HK-2 (cell line): ENCODE results near the gene SETX.
"Not testable (repeated sequence)": the region's sequence is repeated elsewhere in the genome, so short reads cannot be mapped to it uniquely, and the experiment has no call there.

Source experiments
- DNase-seq: peaks from one replicate; pipeline ENCODE4 v3.0.0-alpha.2; 2018; ENCODE audit not compliant: unreplicated experiment

Gene SETX, protein sequence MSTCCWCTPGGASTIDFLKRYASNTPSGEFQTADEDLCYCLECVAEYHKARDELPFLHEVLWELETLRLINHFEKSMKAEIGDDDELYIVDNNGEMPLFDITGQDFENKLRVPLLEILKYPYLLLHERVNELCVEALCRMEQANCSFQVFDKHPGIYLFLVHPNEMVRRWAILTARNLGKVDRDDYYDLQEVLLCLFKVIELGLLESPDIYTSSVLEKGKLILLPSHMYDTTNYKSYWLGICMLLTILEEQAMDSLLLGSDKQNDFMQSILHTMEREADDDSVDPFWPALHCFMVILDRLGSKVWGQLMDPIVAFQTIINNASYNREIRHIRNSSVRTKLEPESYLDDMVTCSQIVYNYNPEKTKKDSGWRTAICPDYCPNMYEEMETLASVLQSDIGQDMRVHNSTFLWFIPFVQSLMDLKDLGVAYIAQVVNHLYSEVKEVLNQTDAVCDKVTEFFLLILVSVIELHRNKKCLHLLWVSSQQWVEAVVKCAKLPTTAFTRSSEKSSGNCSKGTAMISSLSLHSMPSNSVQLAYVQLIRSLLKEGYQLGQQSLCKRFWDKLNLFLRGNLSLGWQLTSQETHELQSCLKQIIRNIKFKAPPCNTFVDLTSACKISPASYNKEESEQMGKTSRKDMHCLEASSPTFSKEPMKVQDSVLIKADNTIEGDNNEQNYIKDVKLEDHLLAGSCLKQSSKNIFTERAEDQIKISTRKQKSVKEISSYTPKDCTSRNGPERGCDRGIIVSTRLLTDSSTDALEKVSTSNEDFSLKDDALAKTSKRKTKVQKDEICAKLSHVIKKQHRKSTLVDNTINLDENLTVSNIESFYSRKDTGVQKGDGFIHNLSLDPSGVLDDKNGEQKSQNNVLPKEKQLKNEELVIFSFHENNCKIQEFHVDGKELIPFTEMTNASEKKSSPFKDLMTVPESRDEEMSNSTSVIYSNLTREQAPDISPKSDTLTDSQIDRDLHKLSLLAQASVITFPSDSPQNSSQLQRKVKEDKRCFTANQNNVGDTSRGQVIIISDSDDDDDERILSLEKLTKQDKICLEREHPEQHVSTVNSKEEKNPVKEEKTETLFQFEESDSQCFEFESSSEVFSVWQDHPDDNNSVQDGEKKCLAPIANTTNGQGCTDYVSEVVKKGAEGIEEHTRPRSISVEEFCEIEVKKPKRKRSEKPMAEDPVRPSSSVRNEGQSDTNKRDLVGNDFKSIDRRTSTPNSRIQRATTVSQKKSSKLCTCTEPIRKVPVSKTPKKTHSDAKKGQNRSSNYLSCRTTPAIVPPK (N-terminal part only)

DNA sequence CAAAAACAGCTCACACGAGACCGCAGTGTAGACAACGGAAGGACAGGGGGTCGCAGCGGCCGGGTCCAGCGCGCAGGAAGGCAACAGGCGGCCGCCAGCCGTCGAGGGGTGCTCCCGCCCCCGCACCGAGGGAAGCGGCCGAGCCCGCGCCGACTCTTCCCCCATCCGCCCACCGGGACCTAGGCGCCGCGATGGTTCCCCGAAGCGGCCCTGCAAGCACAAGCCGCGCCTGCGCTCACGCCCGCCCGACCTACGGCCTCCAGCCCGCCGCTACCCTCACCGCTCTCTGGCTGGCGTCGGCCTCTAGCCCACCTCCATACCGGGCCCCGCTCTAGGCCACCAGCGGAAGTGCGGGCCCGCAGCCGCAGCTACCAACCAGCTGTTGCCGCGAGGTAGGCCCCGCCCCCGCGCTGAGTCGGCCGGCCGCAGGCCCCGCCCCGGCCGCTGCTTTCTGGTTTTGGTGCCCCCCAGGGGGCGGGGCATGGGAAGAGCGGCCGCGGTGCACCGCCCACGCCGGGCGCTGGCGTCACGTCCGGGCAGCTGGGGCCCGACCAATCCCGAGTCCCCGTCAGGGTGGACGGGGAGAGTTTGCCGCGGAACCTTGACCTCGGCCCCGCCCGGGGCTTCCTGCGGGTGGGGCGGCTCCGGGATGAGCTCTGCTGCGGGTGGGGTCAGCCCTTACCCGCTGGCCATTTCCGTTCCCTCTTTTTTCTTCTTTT is at the start of gene SETX:
Gene SETX, minus strand, starts transcription at position 350 of the 719 bp plus-strand sequence. CDS start 5,558 bp downstream, outside the sequence.
- DNase-seq, result peak; percentile 97

DNA sequence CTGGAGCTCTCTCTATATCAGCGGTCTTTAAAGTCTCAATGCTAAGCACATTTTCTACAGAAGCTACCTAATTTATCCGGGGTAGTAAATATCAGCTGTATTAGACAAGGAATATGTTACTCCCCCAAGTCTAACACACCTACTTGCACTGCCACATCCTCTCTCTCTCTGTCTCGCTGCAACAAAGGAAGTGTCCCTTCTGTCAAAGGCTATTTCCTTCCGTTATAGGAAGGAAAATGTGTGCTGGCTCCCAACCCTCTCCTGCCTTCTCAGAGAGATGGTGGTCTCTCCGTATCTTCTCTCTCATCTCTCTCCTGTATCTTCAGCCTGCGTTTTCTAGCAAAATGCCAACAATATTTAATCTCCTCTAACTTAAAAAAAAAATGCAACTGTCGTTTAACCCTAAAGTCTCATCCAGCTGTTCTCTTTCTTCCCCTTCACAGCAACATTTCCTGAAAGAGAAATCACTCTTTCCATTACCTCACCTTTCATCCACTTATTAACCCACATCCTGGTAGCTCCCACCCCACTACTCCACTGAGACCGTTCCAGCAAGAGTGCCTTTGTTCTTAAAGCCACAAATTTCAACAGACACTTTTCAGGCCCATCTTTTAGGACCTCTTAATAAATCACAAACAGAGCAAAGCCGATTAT is 49.6 kb upstream of the SETX start:
- DNase-seq, result no peak

DNA sequence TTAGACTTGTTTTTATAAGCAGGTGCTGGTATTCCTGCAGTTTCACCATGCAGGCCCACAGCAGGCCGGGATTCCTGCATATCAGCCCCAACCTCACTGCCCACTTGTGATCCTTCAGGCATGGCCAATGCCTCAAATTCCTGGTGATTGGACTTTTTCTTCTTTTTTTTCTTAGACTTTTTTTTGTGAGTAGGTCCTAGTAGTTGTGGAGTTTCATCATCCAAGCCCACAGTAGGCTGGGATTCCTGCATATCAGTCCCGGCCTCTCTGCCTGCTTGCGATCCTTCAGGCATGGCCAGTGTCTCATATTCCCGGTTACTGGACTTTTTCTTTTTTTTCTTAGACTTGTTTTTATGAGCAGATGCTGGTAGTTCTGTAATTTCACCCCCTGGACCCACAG is 47.0 kb upstream of the SETX start:
- DNase-seq, result peak; percentile 32

DNA sequence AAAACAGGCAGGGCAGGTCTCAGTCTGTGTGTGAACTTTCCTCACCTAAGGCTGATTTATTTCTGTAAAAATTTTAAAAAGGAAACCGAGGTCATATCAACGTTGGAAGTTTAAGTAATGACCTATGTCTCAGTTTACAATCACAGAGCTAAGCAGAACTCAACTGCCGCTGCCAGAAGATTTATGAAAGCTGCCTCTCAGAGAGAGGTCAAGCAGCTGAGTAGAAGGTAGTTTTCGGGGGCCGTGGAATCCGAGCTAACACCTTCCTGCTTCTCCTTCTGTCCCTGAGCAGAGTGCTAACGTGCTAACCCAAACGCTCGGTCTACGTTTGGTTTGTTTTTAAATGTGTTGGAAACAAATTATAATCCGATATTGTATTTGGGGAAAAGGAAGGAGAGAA is 40.8 kb upstream of the SETX start:
- no peak for DNase-seq

DNA sequence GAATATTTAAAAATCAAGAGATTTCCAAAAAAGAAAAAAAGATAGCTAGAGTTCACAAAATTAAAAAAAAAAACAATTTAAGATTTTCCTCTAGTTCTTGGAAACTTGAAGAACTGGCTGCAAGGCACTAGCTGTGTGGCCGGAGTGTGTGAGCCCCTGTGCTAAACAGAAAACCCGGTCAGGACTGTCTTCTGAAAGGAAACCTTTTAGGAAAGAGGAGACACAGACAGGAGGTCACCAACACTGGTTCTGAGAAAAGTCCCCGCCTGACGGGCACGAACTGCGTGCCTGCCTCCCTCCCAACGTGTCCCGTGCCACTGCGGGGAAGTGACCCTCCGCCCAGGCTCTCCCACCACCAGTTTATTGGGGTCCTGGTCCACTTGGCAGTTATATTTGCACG is 36.7 kb upstream of the SETX start:
- DNase-seq, result no peak

DNA sequence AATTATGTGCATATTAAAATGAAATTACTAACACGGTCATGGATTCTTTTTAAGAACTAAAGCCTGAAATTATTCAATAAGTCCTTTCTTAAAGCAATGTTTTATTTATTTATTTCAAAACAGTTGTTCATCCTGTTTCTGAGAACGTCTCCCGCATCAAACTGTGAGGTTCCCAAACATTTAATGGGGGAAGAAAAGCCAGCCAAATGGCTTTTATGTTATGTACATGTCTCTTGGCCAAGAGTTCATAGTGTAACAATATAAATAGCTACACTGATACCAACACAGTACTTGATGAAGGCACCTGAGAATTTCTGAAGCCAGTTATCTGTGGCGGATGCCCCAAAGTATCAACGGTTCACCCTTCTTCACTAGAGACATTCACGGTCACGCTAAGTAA is 36.2 kb upstream of the SETX start:
- no peak for DNase-seq

DNA sequence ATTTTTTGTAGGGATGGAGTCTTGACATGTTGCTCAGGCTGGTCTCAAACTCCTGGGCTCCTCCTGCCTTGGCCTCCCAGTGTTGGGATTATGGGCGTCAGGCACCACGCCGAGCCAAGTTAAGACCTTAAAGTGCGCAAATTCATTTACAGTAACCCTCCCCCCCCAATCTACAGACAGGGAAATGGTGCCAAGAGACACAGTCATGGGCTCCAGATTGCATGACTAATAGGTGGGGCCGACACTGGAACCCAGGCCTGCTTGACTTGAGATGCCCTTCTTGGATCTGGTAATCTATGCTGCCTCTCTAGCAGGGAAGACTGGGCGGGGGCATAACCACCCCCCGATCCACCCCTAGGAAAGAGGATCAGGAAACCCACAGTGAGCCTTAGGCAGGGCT is 32.3 kb upstream of the SETX start:
- no peak for DNase-seq

DNA sequence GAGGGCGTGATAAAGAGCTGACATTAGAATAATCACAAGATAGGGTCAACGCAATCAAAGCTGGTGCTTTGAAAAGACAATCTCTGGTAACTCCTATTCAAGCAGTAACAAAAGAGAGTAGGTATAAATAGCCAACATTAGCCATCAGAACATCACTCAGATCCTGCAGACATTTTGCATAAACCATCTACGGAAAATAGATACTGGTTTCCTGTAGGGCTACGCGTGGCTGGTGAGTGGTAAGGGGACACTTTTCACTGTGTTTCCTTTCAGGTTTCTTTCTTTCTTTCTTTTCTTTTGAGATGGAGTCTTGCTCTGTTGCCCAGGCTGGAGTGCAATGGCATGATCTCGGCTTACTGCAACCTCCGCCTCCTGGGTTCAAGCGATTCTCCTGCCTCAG is 29.6 kb upstream of the SETX start:
- no peak for DNase-seq

DNA sequence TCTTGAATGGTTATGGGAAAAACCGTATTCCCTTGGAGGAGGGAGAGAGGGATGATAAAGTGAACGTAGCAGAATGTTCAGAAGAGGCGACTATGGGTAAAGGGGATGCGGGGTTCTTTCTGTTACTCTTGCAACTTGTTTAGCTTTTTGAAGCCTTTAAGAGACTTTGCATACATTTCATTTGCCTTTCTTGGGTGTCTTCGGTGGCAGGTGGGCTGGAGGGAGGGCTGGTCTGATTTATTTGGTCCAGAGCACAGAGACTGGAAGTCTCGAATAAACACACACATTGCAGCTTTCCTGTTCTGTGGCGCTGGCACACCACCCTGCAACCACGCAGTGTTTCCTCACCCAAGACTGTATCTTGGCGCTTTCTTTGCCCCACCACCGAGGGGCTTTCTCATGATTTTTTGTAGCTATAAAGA is 28.7 kb upstream of the SETX start:
- DNase-seq, result no peak

DNA sequence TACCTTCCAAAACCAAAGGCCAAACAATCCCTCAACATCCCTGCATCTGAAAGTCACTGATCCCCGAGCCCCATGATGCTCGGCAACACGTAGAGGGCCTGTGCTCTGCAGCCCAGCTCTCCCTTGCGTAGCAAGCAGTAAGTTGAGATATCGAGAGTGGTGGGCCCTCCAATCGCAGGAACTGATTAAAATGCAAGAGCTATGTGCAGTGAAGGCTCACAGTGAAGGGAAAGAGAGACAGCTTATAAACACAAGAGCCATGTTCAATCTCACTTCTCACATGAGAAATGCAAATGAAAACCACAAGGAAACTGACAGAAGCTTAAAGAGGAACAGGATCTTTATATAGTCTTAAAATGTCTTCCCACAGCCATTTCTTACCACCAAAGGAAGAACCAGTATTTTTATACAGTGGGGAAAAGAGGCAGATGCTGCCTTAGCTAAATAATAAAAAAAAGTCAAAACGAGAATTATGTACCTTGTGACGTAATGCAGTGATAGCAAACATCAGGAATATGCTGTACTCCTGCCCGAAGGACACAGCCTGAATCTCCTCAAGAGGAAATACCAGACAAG is 27.3 kb upstream of the SETX start:
- no peak for DNase-seq

DNA sequence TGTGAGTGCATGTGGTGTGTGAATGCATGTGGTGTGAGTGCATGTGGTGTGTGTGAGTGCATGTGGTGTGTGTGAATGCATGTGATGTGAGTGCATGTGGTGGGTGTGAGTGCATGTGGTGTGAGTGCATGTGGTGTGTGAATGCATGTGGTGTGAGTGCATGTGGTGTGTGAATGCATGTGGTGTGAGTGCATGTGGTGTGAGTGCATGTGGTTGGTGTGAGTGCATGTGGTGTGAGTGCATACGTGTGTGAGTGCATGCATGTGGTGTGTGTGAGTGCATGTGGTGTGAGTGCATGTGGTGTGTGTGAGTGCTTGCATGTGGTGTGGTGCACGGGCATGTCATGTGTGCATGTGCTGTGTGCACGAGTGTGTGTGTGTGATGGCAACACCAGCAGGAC is 23.6 kb upstream of the SETX start:
- not testable (repeated sequence) for DNase-seq

DNA sequence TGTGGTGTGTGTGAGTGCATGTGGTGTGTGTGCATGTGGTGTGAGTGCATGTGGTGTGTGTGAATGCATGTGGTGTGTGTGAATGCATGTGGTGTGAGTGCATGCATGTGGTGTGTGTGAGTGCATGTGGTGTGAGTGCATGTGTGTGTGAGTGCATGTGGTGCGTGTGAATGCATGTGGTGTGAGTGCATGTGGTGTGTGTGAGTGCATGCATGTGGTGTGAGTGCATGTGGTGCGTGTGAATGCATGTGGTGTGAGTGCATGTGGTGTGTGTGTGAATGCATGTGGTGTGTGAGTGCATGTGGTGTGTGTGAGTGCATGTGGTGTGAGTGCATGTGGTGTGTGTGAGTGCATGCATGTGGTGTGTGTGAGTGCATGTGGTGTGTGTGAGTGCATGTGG is 23.0 kb upstream of the SETX start:
- not testable (repeated sequence) for DNase-seq

DNA sequence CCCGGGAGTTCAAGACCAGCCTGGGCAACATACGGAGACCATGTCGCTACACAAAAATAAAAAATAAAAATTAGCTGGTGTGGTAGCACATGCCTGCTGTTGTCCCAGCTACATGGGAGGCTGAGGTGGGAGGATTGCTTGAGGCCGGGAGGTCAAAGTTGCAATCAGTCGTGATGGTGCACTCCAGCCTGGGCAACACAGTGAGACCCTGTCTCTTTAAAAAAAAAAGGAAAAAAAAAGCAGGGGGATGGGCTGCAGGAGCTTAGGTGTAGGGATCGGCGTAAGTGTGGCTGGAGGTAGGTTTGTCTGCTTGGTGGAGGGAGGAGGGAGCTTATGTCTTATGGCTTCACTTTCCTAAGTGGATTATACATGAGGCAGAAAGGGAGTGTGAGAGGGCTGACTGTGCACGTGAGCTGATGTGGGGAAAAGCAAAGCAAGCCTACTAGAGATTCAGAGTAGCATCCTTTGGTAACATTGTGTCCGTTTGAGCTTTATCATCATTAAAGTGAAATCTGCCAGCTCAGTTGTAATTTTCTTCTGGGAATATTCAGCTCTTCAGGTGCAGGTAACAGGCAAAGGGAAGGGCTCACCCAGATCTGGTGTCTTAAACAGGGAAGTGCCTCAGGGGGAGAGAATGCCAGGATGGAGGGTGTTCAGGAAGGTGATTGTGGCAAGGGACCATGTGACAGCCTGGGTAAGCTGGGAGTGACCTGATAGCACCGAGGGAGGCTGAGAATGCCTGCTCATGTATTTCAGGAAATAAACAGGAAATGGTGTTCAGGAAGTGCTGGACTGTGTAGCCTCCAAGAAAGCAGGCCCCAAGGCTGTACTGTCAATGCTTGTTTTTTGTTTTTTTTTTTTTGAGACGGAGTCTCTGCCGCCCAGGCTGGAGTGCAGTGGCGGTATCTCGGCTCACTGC is 17.6 kb upstream of the SETX start:
- peak; percentile 18 for DNase-seq

DNA sequence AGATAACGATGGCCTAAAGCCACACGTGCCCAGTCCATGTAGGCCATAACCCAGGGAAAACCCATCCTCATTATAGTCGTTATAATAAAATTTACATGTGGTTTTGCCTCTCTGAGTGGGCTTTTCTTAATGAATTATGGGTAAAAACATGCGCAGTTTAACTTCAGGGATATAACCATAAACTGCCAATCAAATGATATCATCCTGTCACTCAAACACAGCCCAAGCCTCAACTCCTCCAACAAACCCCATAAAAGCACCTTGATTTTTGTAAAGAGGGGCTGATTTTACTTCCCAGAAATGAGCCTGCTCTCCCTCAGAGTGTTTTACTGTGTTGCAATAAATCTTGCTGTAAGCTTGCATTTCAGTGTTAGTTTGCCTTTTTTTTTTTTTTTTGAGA is 15.8 kb upstream of the SETX start:
- no peak for DNase-seq

DNA sequence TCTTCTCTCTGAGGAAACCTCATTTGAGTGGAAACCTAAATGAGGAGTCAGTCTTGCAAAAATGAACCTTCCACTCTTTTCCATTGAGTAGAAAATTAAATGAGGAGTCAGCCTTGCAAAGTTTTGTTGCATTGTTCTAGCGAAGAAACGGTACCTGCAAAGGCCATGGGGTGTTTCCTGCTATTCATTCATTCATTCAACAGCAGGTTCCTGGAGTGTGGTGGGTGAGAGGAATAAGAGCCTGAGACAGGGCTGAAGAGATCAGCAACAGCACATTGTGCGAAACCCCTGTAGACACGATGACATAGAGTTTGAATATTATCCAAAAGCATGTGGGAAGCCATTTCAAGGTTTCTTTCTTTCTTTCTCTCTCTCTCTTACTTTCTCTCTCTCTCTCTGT is 14.6 kb upstream of the SETX start:
- DNase-seq, result no peak

DNA sequence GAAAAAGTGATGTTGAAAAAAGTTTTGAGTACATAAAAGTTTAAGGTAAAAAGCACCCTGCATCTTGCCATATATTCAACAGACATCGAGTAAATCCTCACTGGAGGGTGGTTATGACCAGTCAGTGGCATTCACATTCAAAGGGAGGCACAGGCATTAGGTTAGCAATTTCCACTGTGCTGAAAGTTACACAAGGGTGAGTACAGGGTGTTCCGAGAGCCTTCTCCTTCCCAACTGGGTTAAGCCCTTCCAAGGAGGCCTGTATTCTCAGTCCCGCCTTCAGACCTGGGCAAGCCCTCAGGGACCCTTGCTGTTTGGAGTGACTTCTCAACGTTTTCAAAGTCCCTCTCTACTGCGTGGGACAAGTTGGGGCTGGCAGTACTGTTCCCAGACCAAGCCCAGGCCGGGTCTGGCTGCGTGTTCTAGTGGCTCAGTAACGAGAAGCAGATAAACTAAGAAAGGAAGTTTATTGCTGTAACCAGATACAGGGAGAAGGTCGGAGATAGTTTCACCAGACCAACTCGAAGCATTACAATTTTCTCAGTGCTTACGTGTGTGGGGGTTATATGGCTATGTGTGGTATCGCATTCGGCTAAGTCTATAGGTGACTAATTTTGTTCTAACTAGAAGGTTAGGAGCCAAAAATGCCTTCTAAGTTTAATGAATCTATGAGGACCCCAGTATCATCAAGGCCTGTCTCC is 13.0 kb upstream of the SETX start:
- DNase-seq, result no peak

DNA sequence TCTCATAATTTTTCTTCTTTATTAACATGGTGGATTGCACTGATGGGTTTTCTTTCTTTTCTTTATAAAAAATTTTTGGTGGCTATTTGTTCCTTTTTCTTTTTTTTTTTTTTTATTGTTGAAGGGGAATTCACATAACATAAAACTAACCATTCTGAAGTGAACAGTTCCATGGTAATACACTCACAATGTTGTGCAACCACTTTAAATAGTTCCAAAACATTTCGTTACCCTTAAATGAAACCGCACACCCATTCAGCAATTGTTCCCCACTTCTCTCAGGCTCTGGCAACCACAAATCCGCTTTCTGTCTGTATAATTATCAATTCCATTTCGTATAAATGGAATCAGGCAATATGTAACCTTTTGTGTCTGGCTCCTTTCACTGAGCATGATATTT is 11.7 kb upstream of the SETX start:
- DNase-seq, result no peak

DNA sequence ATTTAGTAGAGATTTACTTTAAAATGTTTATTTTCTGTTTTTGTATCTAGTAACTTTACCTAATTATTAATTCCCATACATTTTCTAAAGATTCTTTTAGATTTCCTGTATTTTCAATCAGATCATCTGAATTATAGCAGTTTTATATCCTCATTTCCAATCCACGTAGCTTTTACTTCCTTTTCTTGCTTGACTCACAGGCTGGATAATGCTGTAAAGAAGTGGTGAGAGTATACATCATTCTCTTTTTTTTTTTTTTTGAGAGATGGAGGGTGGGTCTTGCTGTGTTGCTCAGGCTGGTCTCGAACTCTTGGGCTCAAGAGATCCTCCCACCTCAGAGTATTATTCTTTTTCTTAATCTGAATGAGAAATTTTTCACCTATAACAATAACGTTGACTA is 11.2 kb upstream of the SETX start:
- DNase-seq, result no peak

DNA sequence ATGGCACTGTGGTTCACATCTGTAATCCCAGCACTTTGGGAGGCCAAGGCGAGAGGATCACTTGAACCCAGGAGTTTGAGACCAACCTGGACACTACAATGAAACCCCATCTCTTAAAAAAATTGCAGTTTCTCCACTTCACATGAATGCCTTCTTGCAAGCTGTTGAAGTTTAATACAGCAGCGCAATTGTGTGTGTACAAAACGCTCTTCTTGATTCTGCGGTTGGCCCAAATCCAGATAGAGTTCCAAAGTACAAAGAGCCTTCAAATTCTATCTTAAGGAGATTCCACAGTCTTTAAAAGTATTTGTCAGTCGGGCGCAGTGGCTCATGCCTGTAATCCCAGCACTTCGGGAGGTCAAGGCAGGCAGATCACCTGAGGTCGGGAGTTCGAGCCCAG is 9.3 kb upstream of the SETX start:
- DNase-seq, result no peak
